ENCODE results near the gene POLR1D.
A peak's percentile ranks its signal among the peaks of the same experiment; 100 is the strongest.

POLR1D gene

GRCh38 chr13:27621366-27622101 is at the start of gene POLR1D:
TSS of gene POLR1D (plus strand) at chr13:27621892. CDS start at chr13:27621984, 92 bp downstream.
- peak; percentile 75 for DNase-seq (ENCODE audit: low read depth, low spot score)

GRCh38 chr13:27572234-27572901 is 49.3 kb upstream of the POLR1D start:
- DNase-seq (ENCODE audit: low read depth, low spot score): no peak

GRCh38 chr13:27573265-27573664 is 48.4 kb upstream of the POLR1D start:
- DNase-seq (ENCODE audit: low read depth, low spot score): no peak

- DNase-seq (ENCODE audit: low read depth, low spot score): no peak
Observed at GRCh38 chr13:27574661-27575060, 47.0 kb upstream of the POLR1D start.

- DNase-seq (ENCODE audit: low read depth, low spot score): no peak
Observed at GRCh38 chr13:27578121-27579030, 43.3 kb upstream of the POLR1D start.

GRCh38 chr13:27583645-27584044 is 38.0 kb upstream of the POLR1D start:
- no peak for DNase-seq (ENCODE audit: low read depth, low spot score)

- no peak for DNase-seq (ENCODE audit: low read depth, low spot score)
Observed at GRCh38 chr13:27587095-27587746, 34.5 kb upstream of the POLR1D start.

- no peak for DNase-seq (ENCODE audit: low read depth, low spot score)
Observed at GRCh38 chr13:27588405-27588804, 33.3 kb upstream of the POLR1D start.

GRCh38 chr13:27592865-27593264 is 28.8 kb upstream of the POLR1D start:
- DNase-seq (ENCODE audit: low read depth, low spot score): no peak

GRCh38 chr13:27593267-27593666 is 28.4 kb upstream of the POLR1D start:
- no peak for DNase-seq (ENCODE audit: low read depth, low spot score)

GRCh38 chr13:27595055-27595811 is 26.5 kb upstream of the POLR1D start:
- DNase-seq (ENCODE audit: low read depth, low spot score): no peak

- DNase-seq (ENCODE audit: low read depth, low spot score): no peak
Observed at GRCh38 chr13:27599096-27599495, 22.6 kb upstream of the POLR1D start.

- no peak for DNase-seq (ENCODE audit: low read depth, low spot score)
Observed at GRCh38 chr13:27599845-27600553, 21.7 kb upstream of the POLR1D start.

GRCh38 chr13:27600711-27601110 is 21.0 kb upstream of the POLR1D start:
- DNase-seq (ENCODE audit: low read depth, low spot score): no peak

- no peak for DNase-seq (ENCODE audit: low read depth, low spot score)
Observed at GRCh38 chr13:27601208-27601607, 20.5 kb upstream of the POLR1D start.

- no peak for DNase-seq (ENCODE audit: low read depth, low spot score)
Observed at GRCh38 chr13:27601803-27602202, 19.9 kb upstream of the POLR1D start.

- DNase-seq (ENCODE audit: low read depth, low spot score): no peak
Observed at GRCh38 chr13:27605099-27605498, 16.6 kb upstream of the POLR1D start.

GRCh38 chr13:27605610-27606200 is 16.0 kb upstream of the POLR1D start:
- DNase-seq (ENCODE audit: low read depth, low spot score): no peak

GRCh38 chr13:27607125-27607524 is 14.6 kb upstream of the POLR1D start:
- DNase-seq (ENCODE audit: low read depth, low spot score): no peak

- no peak for DNase-seq (ENCODE audit: low read depth, low spot score)
Observed at GRCh38 chr13:27613628-27614027, 8.1 kb upstream of the POLR1D start.
